ENCODE results near the gene BNC1. TPM values are rescaled to one million over a fixed set of nuclear protein-coding genes. Genes with fewer than 3 reads are reported as not detected.
"Not testable (repeated sequence)": the region's sequence is repeated elsewhere in the genome, so short reads cannot be mapped to it uniquely, and the experiment has no call there.

Gene BNC1
- total RNA-seq, 1 donor from 2014 or later: 13.7 TPM

- TF ChIP-seq, protein P1, sequence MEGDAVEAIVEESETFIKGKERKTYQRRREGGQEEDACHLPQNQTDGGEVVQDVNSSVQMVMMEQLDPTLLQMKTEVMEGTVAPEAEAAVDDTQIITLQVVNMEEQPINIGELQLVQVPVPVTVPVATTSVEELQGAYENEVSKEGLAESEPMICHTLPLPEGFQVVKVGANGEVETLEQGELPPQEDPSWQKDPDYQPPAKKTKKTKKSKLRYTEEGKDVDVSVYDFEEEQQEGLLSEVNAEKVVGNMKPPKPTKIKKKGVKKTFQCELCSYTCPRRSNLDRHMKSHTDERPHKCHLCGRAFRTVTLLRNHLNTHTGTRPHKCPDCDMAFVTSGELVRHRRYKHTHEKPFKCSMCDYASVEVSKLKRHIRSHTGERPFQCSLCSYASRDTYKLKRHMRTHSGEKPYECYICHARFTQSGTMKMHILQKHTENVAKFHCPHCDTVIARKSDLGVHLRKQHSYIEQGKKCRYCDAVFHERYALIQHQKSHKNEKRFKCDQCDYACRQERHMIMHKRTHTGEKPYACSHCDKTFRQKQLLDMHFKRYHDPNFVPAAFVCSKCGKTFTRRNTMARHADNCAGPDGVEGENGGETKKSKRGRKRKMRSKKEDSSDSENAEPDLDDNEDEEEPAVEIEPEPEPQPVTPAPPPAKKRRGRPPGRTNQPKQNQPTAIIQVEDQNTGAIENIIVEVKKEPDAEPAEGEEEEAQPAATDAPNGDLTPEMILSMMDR (IDR thresholded peaks at IDR 0.05; ENCODE audit: insufficient read depth, low read depth, low read length): no peak
- no peak for TF ChIP-seq EZH2 (IDR thresholded peaks at IDR 0.05; ENCODE audit: insufficient read depth, low read length)
- Histone ChIP-seq H3K9me3 (ENCODE audit: insufficient read depth, low read depth, low read length) (no peaks in the 10 kb centered on the region), H3K36me3 (ENCODE audit: insufficient read depth, low read length) (no peaks in the 10 kb centered on the region), H3K27me3 (ENCODE audit: insufficient read depth, low read length) (no peaks in the 10 kb centered on the region), H3K9ac (ENCODE audit: low read length) (no peak overlapping the region), H4K20me1 (ENCODE audit: insufficient read depth, low read length) (no peaks in the 10 kb centered on the region), H3K27ac (ENCODE audit: low read depth, low read length) (no peak overlapping the region), H3K79me2 (ENCODE audit: insufficient read depth, low read length) (peaks cover 38% of the 10 kb centered on the region), H2AFZ (ENCODE audit: low read depth, low read length) (no peak overlapping the region), H3K4me1 (ENCODE audit: insufficient read depth, low read length) (no peaks in the 10 kb centered on the region), H3K4me2 (ENCODE audit: low read length) (no peak overlapping the region), H3K4me3 (ENCODE audit: insufficient read depth, low read depth, low read length) (no peak overlapping the region)
- no peak for FAIRE-seq
- Mint-ChIP-seq H3K27me3 (ENCODE audit: low read depth, unreplicated experiment) (no peaks in the 10 kb centered on the region), H3K36me3 (ENCODE audit: low read depth, unreplicated experiment) (peaks cover 3% of the 10 kb centered on the region), H3K27ac (ENCODE audit: unreplicated experiment) (no peak overlapping the region), H3K9me3 (ENCODE audit: unreplicated experiment) (no peaks in the 10 kb centered on the region), H3K4me3 (ENCODE audit: unreplicated experiment) (no peak overlapping the region), H3K4me1 (ENCODE audit: low read depth, unreplicated experiment) (peaks cover 1% of the 10 kb centered on the region)
- no peak for DNase-seq (ENCODE audit: low read depth)
Measured at GRCh38 chr15:83270176-83270575, 14.3 kb downstream of the BNC1 start.

GRCh38 chr15:83268147-83268546, 16.3 kb downstream of the BNC1 start:
- Mint-ChIP-seq H3K4me3 (ENCODE audit: unreplicated experiment) (no peak overlapping the region), H3K9me3 (ENCODE audit: unreplicated experiment) (peaks cover 4% of the 10 kb centered on the region), H3K27ac (ENCODE audit: unreplicated experiment) (no peak overlapping the region), H3K36me3 (ENCODE audit: low read depth, unreplicated experiment) (peaks cover 14% of the 10 kb centered on the region), H3K4me1 (ENCODE audit: low read depth, unreplicated experiment) (peaks cover 1% of the 10 kb centered on the region), H3K27me3 (ENCODE audit: low read depth, unreplicated experiment) (no peaks in the 10 kb centered on the region)
- no peaks in the 10 kb centered on the region for H4K20me1 ChIP-seq (ENCODE audit: insufficient read depth, low read length)
- no peak for TF ChIP-seq EZH2 (IDR thresholded peaks at IDR 0.05; ENCODE audit: insufficient read depth, low read length)
- TF ChIP-seq, protein P1 (IDR thresholded peaks at IDR 0.05; ENCODE audit: insufficient read depth, low read depth, low read length): no peak
- H3K9me3 ChIP-seq (ENCODE audit: insufficient read depth, low read depth, low read length): no peaks in the 10 kb centered on the region
- no peaks in the 10 kb centered on the region for H3K4me1 ChIP-seq (ENCODE audit: insufficient read depth, low read length)
- no peak overlapping the region for H3K4me2 ChIP-seq (ENCODE audit: low read length)
- no peaks in the 10 kb centered on the region for H3K27me3 ChIP-seq (ENCODE audit: insufficient read depth, low read length)
- H3K9ac ChIP-seq (ENCODE audit: low read length): no peak overlapping the region
- H3K79me2 ChIP-seq (ENCODE audit: insufficient read depth, low read length): peaks cover 22% of the 10 kb centered on the region
- H3K4me3 ChIP-seq (ENCODE audit: insufficient read depth, low read depth, low read length): no peak overlapping the region
- H2AFZ ChIP-seq (ENCODE audit: low read depth, low read length): no peak overlapping the region
- DNase-seq (ENCODE audit: low read depth): no peak
- H3K36me3 ChIP-seq (ENCODE audit: insufficient read depth, low read length): peaks cover 4% of the 10 kb centered on the region
- no peak for FAIRE-seq
- no peak overlapping the region for H3K27ac ChIP-seq (ENCODE audit: low read depth, low read length)

GRCh38 chr15:83262594-83263315, 21.7 kb downstream of the BNC1 start:
- H3K36me3 ChIP-seq (ENCODE audit: insufficient read depth, low read length): peaks cover 8% of the 10 kb centered on the region
- no peak overlapping the region for H2AFZ ChIP-seq (ENCODE audit: low read depth, low read length)
- H4K20me1 ChIP-seq (ENCODE audit: insufficient read depth, low read length): peaks cover 2% of the 10 kb centered on the region
- H3K4me3 ChIP-seq (ENCODE audit: insufficient read depth, low read depth, low read length): no peak overlapping the region
- no peaks in the 10 kb centered on the region for H3K79me2 ChIP-seq (ENCODE audit: insufficient read depth, low read length)
- no peak overlapping the region for H3K4me2 ChIP-seq (ENCODE audit: low read length)
- no peak overlapping the region for H3K27ac ChIP-seq (ENCODE audit: low read depth, low read length)
- H3K27ac Mint-ChIP-seq (ENCODE audit: unreplicated experiment): no peak overlapping the region
- H3K27me3 Mint-ChIP-seq (ENCODE audit: low read depth, unreplicated experiment): no peaks in the 10 kb centered on the region
- TF ChIP-seq, protein P1 (IDR thresholded peaks at IDR 0.05; ENCODE audit: insufficient read depth, low read depth, low read length): no peak
- TF ChIP-seq EZH2 (IDR thresholded peaks at IDR 0.05; ENCODE audit: insufficient read depth, low read length): no peak
- no peaks in the 10 kb centered on the region for H3K9me3 ChIP-seq (ENCODE audit: insufficient read depth, low read depth, low read length)
- H3K36me3 Mint-ChIP-seq (ENCODE audit: low read depth, unreplicated experiment): peaks cover 27% of the 10 kb centered on the region
- no peak overlapping the region for H3K4me3 Mint-ChIP-seq (ENCODE audit: unreplicated experiment)
- H3K9me3 Mint-ChIP-seq (ENCODE audit: unreplicated experiment): peaks cover 4% of the 10 kb centered on the region
- no peaks in the 10 kb centered on the region for H3K27me3 ChIP-seq (ENCODE audit: insufficient read depth, low read length)
- DNase-seq (ENCODE audit: low read depth): no peak
- FAIRE-seq: no peak
- H3K9ac ChIP-seq (ENCODE audit: low read length): no peak overlapping the region
- peaks cover 5% of the 10 kb centered on the region for H3K4me1 Mint-ChIP-seq (ENCODE audit: low read depth, unreplicated experiment)
- H3K4me1 ChIP-seq (ENCODE audit: insufficient read depth, low read length): no peaks in the 10 kb centered on the region

- not testable (repeated sequence) for H3K27ac Mint-ChIP-seq (ENCODE audit: unreplicated experiment); H3K4me3 ChIP-seq (ENCODE audit: insufficient read depth, low read depth, low read length); H2AFZ ChIP-seq (ENCODE audit: low read depth, low read length); H3K27ac ChIP-seq (ENCODE audit: low read depth, low read length); H3K36me3 ChIP-seq (ENCODE audit: insufficient read depth, low read length); FAIRE-seq; H3K27me3 Mint-ChIP-seq (ENCODE audit: low read depth, unreplicated experiment); H3K9ac ChIP-seq (ENCODE audit: low read length); H3K4me1 Mint-ChIP-seq (ENCODE audit: low read depth, unreplicated experiment); H3K4me3 Mint-ChIP-seq (ENCODE audit: unreplicated experiment); H3K4me2 ChIP-seq (ENCODE audit: low read length); H3K27me3 ChIP-seq (ENCODE audit: insufficient read depth, low read length); H3K9me3 ChIP-seq (ENCODE audit: insufficient read depth, low read depth, low read length); H4K20me1 ChIP-seq (ENCODE audit: insufficient read depth, low read length); H3K79me2 ChIP-seq (ENCODE audit: insufficient read depth, low read length); H3K9me3 Mint-ChIP-seq (ENCODE audit: unreplicated experiment); DNase-seq (ENCODE audit: low read depth); H3K4me1 ChIP-seq (ENCODE audit: insufficient read depth, low read length)
- peaks cover 31% of the 10 kb centered on the region for H3K36me3 Mint-ChIP-seq (ENCODE audit: low read depth, unreplicated experiment)
Measured at GRCh38 chr15:83262181-83262580, 22.3 kb downstream of the BNC1 start.

Measured in astrocyte (in vitro differentiated cells and primary cell).